HG03095 (cell line): ENCODE results near the gene CDIPT.

Experiments
- ATAC-seq: cut with Tn5 transposase; IDR thresholded peaks from one replicate; pipeline ENCODE4 v1.9.1; 2021; ENCODE audit warnings: moderate library complexity; ENCODE audit not compliant: unreplicated experiment

The CDIPT gene

DNA sequence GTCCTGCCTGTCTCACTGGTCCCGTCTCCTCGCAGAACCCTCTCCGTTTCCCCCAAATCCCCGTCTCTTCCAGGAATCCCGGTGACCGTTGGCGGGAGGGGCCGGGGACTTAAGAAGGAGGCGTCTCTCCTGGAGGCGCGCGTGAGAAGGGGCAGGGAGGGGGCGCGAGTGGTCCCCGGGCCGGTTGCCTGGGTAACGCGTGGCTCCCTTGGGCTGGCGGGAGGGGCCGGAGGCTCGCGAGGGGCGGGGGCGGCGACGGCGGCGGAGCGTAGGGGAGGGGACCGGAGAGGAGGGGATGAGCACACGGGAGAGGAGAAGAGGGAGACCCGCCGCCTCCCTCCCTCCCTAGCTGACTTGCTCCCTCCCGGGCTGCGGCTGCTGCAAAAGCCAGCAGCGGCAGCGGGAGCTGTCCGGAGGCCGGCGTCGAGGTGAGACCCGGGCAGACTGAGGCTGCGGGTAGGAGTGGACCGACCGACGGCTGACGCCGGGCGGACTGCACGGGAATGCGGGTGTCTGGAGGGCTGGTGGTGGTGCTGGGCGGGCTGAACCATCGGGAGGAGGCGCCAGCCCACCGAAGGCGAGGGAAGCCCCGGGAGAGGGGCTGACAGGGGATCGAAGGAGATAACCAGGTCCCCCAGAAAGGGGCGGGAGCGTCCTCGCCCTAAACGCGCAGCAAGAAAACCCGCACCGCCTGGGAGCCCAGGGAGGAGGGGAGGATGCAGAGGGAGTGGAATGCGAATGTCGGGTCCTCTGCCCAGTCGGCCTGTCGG is 50.9 kb downstream of the CDIPT start, which contains the start of gene PRRT2:
Gene PRRT2, plus strand, starts transcription at position 298 of the 770 bp plus-strand sequence. CDS start 862 bp downstream, outside the sequence.
- no peak for ATAC-seq

DNA sequence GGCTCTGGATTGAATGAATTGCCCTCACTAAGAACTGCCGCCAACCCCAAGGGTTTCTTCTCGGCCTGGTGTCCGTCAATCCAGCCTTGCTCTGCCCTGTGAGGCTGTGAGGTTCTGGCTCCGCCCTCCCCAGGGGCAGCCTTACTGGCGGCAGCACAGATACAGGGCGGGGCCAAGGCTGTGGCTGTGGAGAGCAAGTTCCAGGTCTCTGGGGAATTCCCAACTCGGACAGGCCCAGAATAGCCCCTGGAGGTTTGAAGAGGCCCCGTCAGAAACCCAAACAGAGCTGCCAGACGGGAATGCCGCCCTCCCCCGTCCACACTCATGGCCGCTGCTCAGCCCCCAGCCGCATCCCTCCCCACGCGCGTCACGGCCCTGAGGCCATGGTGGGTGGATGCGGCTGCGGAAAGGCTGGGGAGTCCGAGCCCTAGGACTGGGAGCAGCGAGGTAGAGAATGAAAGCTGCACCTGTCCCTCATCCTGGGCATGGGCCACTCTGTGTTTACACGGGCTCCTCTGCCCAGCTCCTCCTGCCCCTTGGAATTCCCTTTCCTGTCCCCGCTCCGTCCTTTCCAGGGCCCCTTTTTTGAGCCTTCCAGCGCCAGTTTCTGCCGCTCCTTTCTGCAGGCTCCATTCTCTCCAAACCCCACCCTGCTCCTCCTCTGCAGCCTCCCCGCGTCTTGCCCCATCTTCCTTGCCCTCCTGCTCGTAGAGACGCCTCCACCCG is 51.7 kb downstream of the CDIPT start:
- peak; percentile 41 for ATAC-seq

DNA sequence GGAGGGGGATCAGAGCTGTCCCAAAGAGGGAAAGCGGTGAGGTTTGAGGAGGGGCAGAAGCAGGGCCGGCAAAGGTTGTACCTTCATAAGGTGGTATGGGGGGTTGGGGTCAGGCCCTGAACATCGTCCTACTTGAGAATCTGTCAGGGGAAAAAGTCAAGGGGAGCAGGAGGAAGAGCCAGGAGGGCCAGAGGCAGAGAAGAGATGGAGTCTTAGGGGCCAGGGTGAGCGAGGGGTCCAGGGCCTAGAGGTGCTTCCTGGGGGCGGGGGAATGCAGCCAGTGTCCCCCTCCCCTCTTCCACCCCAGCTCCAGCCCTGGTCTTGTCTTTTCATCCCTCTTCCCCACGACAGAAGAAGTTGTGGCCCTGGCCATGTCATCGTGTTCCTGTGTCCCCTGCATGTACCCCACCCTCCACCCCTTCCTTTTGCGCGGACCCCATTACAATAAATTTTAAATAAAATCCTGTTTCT is 52.3 kb downstream of the CDIPT start:
- ATAC-seq: no peak

DNA sequence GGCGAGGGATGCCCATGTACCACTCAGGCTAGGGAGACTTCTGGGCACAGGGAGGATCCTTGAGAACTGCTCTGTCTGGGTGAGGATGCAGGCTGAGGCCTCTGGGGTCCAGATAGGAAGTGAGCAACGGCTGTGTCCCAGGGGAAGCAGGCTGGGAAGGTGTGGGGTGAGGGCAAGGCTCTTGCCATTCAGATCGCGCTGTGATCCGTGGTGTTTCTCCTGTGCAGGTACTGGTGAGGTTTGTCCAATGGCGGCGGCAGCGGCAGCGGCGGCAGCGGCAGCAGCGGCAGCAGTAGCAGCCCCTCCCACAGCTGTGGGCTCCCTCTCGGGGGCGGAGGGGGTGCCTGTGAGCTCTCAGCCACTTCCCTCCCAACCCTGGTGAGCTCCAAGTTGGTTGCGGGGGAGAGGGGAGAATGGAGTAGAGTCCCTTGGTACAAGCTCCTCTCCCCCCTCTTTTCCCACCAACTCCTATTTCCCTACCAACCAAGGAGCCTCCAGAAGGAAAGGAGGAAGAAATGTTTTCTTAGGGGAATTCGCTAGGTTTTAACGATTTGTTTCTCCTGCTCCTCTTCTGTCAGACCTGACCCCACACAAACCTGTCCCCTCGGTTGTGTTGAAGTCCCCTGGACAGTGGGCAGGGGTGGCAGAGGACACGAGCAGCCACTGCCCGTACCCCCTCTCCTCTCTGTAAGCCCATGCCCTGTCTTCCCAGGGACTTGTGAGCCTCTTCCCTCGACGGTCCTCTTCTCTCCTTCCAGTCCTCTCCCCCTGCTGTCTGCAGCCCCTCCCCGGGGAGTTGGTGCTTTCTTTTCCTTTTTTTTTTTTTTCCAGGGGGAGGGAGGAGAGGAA is 53.0 kb downstream of the CDIPT start:
- no peak for ATAC-seq

DNA sequence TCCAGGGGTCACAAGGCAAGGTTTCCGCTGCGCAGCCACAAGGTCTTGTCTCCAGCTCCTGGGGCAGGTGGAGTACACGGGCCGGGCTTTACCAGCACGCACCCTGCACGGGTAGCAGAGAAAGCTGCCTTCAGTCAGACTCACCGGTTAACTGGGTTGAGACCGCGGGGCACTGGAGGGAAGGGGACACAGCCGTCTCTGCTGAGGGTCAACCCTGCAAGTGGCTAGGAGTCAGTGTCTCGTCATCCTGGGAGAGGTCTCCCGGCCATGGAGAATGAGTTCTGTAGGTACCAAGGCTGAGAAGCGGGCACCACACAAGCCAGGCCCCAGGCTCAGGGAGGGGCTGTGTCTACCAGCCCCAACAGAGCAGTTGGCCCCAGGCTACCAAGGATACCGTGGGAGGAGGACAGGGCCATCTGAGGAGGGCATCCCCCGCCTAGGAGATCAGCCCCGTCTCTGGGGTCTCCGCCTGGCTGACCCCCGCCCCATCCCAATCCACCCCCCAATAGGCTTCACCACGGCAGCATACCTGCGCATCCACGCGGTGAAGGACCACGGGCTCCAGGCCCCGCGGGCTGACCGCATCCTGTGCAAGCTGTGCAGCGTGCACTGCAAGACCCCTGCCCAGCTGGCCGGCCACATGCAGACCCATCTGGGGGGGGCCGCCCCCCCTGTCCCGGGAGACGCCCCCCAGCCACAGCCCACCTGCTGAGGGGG is 53.8 kb downstream of the CDIPT start:
- no peak for ATAC-seq
